Hepatocyte (in vitro differentiated cells): Measurements from ENCODE around the gene GRHL1. TPM values are rescaled to one million over a fixed set of nuclear protein-coding genes. Genes with fewer than 3 reads are reported as not detected.

Experiments used
- DNase-seq: peaks from one replicate; pipeline ENCODE4 v3.0.0-alpha.2; 2016; ENCODE audit warnings: low spot score
- H2AFZ ChIP-seq: fragments of 200-600 bp; sonication (generic); 2 replicates; pipeline ENCODE4 v1.6.0; 2016; ENCODE audit warnings: antibody characterized with exemption, mild to moderate bottlenecking
- H3K27ac ChIP-seq: fragments of 200-600 bp; sonication (generic); 2 replicates; pipeline ENCODE4 v1.5.1; 2016; ENCODE audit warnings: mild to moderate bottlenecking
- H3K27me3 ChIP-seq: fragments of 200-600 bp; sonication (generic); 2 replicates; pipeline ENCODE4 v1.6.1; 2016
- H3K36me3 ChIP-seq: fragments of 200-600 bp; sonication (generic); replicated peaks from 2 replicates; pipeline ENCODE4 v1.5.1; 2016; ENCODE audit warnings: low read depth; ENCODE audit not compliant: insufficient read depth
- H3K4me1 ChIP-seq: fragments of 200-600 bp; sonication (generic); 2 replicates; pipeline ENCODE4 v1.5.1; 2016; ENCODE audit warnings: mild to moderate bottlenecking, moderate library complexity; ENCODE audit not compliant: insufficient read depth
- H3K4me2 ChIP-seq: fragments of 200-600 bp; sonication (generic); 2 replicates; pipeline ENCODE4 v1.6.0; 2016
- H3K4me3 ChIP-seq: fragments of 200-600 bp; sonication (generic); 2 replicates; pipeline ENCODE4 v1.5.1; 2016; ENCODE audit warnings: mild to moderate bottlenecking
- H3K79me2 ChIP-seq: fragments of 200-600 bp; sonication (generic); 2 replicates; pipeline ENCODE4 v1.6.0; 2017; ENCODE audit warnings: mild to moderate bottlenecking
- H3K9me2 ChIP-seq: fragments of 200-600 bp; sonication (generic); replicated peaks from 2 replicates; pipeline ENCODE4 v1.6.0; 2017; ENCODE audit warnings: mild to moderate bottlenecking; ENCODE audit not compliant: insufficient read depth
- H3K9me3 ChIP-seq: fragments of 200-600 bp; sonication (generic); 2 replicates; pipeline ENCODE4 v1.5.1; 2016; ENCODE audit warnings: low read depth, mild to moderate bottlenecking
- H4K20me1 ChIP-seq: fragments of 200-600 bp; sonication (generic); 2 replicates; pipeline ENCODE4 v1.6.0; 2016; ENCODE audit warnings: mild to moderate bottlenecking; ENCODE audit not compliant: insufficient read depth, poor library complexity, severe bottlenecking
- CTCF ChIP-seq: fragments of 200-600 bp; sonication (generic); IDR thresholded peaks from 2 replicates; pipeline ENCODE4 v1.5.1; 2016; ENCODE audit warnings: antibody characterized with exemption, mild to moderate bottlenecking; ENCODE audit not compliant: poor library complexity
- EZH2 ChIP-seq: fragments of 200-600 bp; sonication (generic); IDR thresholded peaks from 2 replicates; pipeline ENCODE4 v1.6.1; 2016; ENCODE audit warnings: antibody characterized with exemption, mild to moderate bottlenecking, borderline replicate concordance
- EZH2phosphoT487 ChIP-seq: fragments of 200-600 bp; sonication (generic); IDR thresholded peaks from one replicate; pipeline ENCODE4 v1.6.1; 2018; ENCODE audit warnings: antibody characterized with exemption, mild to moderate bottlenecking, low read depth, moderate library complexity; ENCODE audit not compliant: unreplicated experiment, severe bottlenecking
- WGBS: methylation state at CpG from one replicate; pipeline ENCODE4 v1.1.6; 2016; ENCODE audit warnings: low lambda C conversion rate; ENCODE audit errors: missing lambda C conversion rate; 5-methylcytosine and 5-hydroxymethylcytosine counted together
- polyA plus RNA-seq: library from polyadenylated mRNA; unstranded; fragments of >200 nt; fragmentation: Nextera tagmentation; extraction: Ambion mirVana; gene quantifications from 2 replicates; pipeline ENCODE4 v1.2.1, GENCODE V29; 2016
- total RNA-seq: library from RNA; depleted of rRNA; stranded (reverse); fragments of >200 nt; gene quantifications from 2 replicates; pipeline ENCODE4 v1.2.3, GENCODE V29; 2014

The GRHL1 gene
- total and polyA plus RNA-seq, 2 experiments from 2014 or later = 4.0 to 10.9 TPM

DNA sequence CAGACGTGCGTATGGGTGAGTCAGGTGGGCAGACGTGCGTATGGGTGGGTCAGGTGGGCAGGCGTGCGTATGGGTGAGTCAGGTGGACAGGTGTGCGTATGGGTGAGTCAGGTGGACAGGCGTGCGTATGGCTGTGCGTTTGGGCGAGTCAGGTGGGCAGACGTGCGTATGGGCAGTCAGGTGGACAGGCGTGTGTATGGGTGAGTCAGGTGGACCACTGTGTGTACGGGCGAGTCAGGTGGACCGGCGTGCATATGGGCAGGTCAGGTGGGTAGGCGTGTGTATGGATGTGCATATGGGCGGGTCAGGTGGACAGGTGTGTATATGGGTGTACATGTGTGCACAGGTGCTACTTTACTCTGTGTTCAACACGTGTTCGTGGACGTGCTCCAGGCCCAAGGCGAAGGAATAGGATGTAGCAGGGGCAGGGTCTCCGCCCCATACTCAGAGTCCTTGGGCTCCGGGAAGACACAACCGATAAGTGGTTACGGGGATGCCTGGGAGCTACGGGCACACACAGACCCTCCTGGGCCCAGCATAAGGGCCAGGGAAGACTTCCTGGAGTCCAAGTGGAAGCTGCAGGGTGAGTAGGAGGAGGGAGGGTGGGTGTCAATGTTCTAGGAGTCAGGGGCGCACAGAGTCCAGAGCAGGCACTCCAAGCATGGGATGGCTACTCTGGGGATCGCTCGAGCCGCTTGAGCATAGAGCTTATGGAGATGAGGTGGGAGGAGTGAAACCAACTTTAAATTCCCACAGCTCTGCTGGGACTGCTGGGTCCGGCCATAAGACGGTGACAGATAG lies 64.7 kb downstream of the GRHL1 start:
- WGBS = 91% methylated on average over 34 of the region's 35 CpGs
- H4K20me1 ChIP-seq = no peaks in the 10 kb centered on the region

DNA sequence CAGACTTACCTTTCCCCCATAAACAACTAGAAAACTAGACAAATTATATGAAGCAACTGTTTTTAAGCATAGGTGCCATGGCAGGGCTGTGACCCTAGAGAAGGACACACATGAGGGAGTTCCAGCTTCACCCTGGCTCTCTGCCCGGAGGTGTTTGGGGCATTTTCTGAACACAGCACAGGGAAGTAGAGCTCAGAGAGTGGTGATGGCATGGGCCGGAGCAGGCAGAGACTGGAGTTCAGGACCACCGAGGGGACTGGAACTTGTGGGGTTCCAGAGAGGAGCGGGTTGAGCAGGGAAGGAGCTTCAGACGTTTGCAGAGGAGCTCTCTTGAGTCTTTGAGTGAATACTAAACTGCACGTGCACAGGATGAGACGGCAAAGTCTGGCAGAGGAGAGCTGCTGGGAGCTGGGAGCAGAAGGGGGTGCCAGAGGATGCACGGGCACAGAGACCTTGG lies 65.3 kb downstream of the GRHL1 start:
- Histone ChIP-seq H3K9me2 (no peaks in the 10 kb centered on the region), H2AFZ (no peak overlapping the region), H3K27ac (no peak overlapping the region), H3K9me3 (no peaks in the 10 kb centered on the region), H4K20me1 (no peaks in the 10 kb centered on the region), H3K4me2 (no peak overlapping the region), H3K4me3 (no peak overlapping the region), H3K27me3 (no peaks in the 10 kb centered on the region), H3K79me2 (no peaks in the 10 kb centered on the region), H3K36me3 (no peaks in the 10 kb centered on the region), H3K4me1 (no peaks in the 10 kb centered on the region)
- DNase-seq = no peak
- 90% methylated on average over 8 of the region's 8 CpGs for WGBS
- no peak for TF ChIP-seq EZH2
- no peak for TF ChIP-seq EZH2phosphoT487
- no peak for TF ChIP-seq CTCF

More for the DNA sequence above, 64.7 kb downstream of the GRHL1 start:
- H3K27me3 ChIP-seq = no peaks in the 10 kb centered on the region
- TF ChIP-seq CTCF (no peak), EZH2phosphoT487 (no peak), EZH2 (no peak)
- H3K9me2 ChIP-seq = no peaks in the 10 kb centered on the region
- H3K79me2 ChIP-seq = no peaks in the 10 kb centered on the region
- no peak for DNase-seq
- H3K36me3 ChIP-seq = no peaks in the 10 kb centered on the region
- no peak overlapping the region for H3K4me3 ChIP-seq
- no peaks in the 10 kb centered on the region for H3K4me1 ChIP-seq
- no peak overlapping the region for H3K27ac ChIP-seq
- no peaks in the 10 kb centered on the region for H3K9me3 ChIP-seq
- no peak overlapping the region for H3K4me2 ChIP-seq
- H2AFZ ChIP-seq = no peak overlapping the region

DNA sequence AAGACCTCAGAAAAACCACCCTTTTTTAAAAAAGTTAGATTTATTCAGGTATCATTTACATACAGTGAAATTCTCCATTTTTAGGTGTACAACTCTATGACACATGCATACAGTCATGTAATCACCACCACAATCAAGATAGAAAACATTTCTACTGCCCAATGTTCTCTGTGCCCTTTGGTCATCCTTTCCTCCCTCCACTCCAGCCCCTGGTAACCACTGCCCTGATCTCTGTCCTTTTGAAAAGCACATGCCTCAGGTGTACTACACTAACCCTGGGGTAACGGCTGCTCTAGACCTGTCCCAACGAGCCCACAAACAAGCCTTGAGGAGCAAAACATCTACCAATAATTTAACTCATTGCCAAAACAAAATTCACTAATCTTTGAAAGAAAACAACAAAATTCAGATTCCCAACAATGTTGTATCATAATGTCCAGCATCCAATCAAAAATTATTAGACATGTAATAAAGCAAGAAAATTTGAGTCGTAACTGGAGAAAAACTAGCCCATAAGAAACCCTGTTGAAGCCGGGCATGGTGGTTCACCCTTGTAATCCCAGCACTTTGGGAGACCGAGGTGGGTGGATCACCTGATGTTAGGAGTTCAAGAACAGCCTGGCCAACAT lies 65.9 kb downstream of the GRHL1 start:
- Histone ChIP-seq H3K4me3 (no peak overlapping the region), H2AFZ (no peak overlapping the region), H4K20me1 (no peaks in the 10 kb centered on the region), H3K79me2 (no peaks in the 10 kb centered on the region), H3K4me2 (no peak overlapping the region), H3K9me2 (no peaks in the 10 kb centered on the region), H3K27ac (no peak overlapping the region), H3K27me3 (no peaks in the 10 kb centered on the region), H3K4me1 (no peaks in the 10 kb centered on the region), H3K9me3 (no peaks in the 10 kb centered on the region), H3K36me3 (no peaks in the 10 kb centered on the region)
- no peak for TF ChIP-seq CTCF
- no peak for TF ChIP-seq EZH2
- TF ChIP-seq EZH2phosphoT487 = no peak
- 92% methylated on average over 5 of the region's 5 CpGs for WGBS
- DNase-seq = no peak
